ACC112 (cell line): ENCODE results near the gene ACOX3.

Experiments used
- H2AFZ ChIP-seq: fragments of 200-600 bp; sonication (generic); one replicate; pipeline ENCODE4 v1.6.0; 2017; ENCODE audit warnings: antibody characterized with exemption, low read length; ENCODE audit not compliant: unreplicated experiment
- H3K27ac ChIP-seq: fragments of 200-600 bp; sonication (generic); 2 replicates; pipeline ENCODE4 v1.5.1; 2014; ENCODE audit warnings: low read depth, mild to moderate bottlenecking, antibody characterized with exemption, low read length, moderate library complexity
- H3K27me3 ChIP-seq: fragments of 200-600 bp; sonication (generic); 2 replicates; pipeline ENCODE4 v1.6.1; 2014; ENCODE audit warnings: mild to moderate bottlenecking, antibody characterized with exemption, low read length, moderate library complexity, mixed read lengths; ENCODE audit not compliant: insufficient read depth
- H3K36me3 ChIP-seq: fragments of 200-600 bp; sonication (generic); 2 replicates; pipeline ENCODE4 v1.6.1; 2016; ENCODE audit warnings: mild to moderate bottlenecking, antibody characterized with exemption, low read length, moderate library complexity, mixed read lengths; ENCODE audit not compliant: insufficient read depth
- H3K4me1 ChIP-seq: fragments of 200-600 bp; sonication (generic); one replicate; pipeline ENCODE4 v1.6.1; 2016; ENCODE audit warnings: low read length, mixed read lengths; ENCODE audit not compliant: insufficient read depth, unreplicated experiment, control insufficient read depth
- H3K4me3 ChIP-seq: fragments of 200-600 bp; sonication (generic); 2 replicates; pipeline ENCODE4 v1.5.1; 2014; ENCODE audit warnings: mild to moderate bottlenecking, low read depth, low read length
- H3K79me2 ChIP-seq: fragments of 200-600 bp; sonication (generic); one replicate; pipeline ENCODE4 v1.6.0; 2016; ENCODE audit warnings: low read length; ENCODE audit not compliant: control insufficient read depth, unreplicated experiment, insufficient read depth

Gene ACOX3

GRCh38 chr4:8467016-8467415 lies 26.5 kb upstream of the ACOX3 start:
- no peak overlapping the region for H3K27ac ChIP-seq
- H2AFZ ChIP-seq, result no peak overlapping the region
- no peaks in the 10 kb centered on the region for H3K27me3 ChIP-seq
- H3K79me2 ChIP-seq, result no peaks in the 10 kb centered on the region
- peaks cover 2% of the 10 kb centered on the region for H3K4me1 ChIP-seq
- H3K4me3 ChIP-seq, result no peak overlapping the region
- H3K36me3 ChIP-seq, result peaks cover 14% of the 10 kb centered on the region; the same call in 1 of the 2 replicates

- Histone ChIP-seq H2AFZ (no peak overlapping the region), H3K4me3 (no peak overlapping the region), H3K4me1 (no peaks in the 10 kb centered on the region), H3K27me3 (no peaks in the 10 kb centered on the region), H3K79me2 (no peaks in the 10 kb centered on the region), H3K27ac (no peak overlapping the region), H3K36me3 (peaks cover 14% of the 10 kb centered on the region; the same call in 1 of the 2 replicates)
These were observed 25.4 kb upstream of the ACOX3 start for GRCh38 chr4:8465615-8466611.

GRCh38 chr4:8464381-8464780 lies 23.9 kb upstream of the ACOX3 start:
- Histone ChIP-seq H3K27ac (no peak overlapping the region), H3K4me3 (no peak overlapping the region), H3K4me1 (no peaks in the 10 kb centered on the region), H3K36me3 (peaks cover 13% of the 10 kb centered on the region; the same call in 1 of the 2 replicates), H2AFZ (no peak overlapping the region), H3K79me2 (no peaks in the 10 kb centered on the region), H3K27me3 (no peaks in the 10 kb centered on the region)

GRCh38 chr4:8463811-8464210 lies 23.3 kb upstream of the ACOX3 start:
- no peak overlapping the region for H3K4me3 ChIP-seq
- peaks cover 8% of the 10 kb centered on the region; the same call in 1 of the 2 replicates for H3K36me3 ChIP-seq
- H2AFZ ChIP-seq, result no peak overlapping the region
- H3K79me2 ChIP-seq, result no peaks in the 10 kb centered on the region
- no peaks in the 10 kb centered on the region for H3K27me3 ChIP-seq
- no peaks in the 10 kb centered on the region for H3K4me1 ChIP-seq
- H3K27ac ChIP-seq, result no peak overlapping the region

- Histone ChIP-seq H3K79me2 (no peaks in the 10 kb centered on the region), H3K27me3 (no peaks in the 10 kb centered on the region), H3K27ac (no peak overlapping the region), H3K36me3 (peaks cover 13% of the 10 kb centered on the region; the same call in 1 of the 2 replicates), H3K4me1 (no peaks in the 10 kb centered on the region), H3K4me3 (no peak overlapping the region), H2AFZ (no peak overlapping the region)
These were observed 21.1 kb upstream of the ACOX3 start for GRCh38 chr4:8461616-8462015.

- Histone ChIP-seq H3K27me3 (no peaks in the 10 kb centered on the region), H3K4me1 (no peaks in the 10 kb centered on the region), H3K4me3 (no peak overlapping the region), H3K27ac (no peak overlapping the region), H3K79me2 (no peaks in the 10 kb centered on the region), H3K36me3 (peaks cover 16% of the 10 kb centered on the region; the same call in 1 of the 2 replicates), H2AFZ (no peak overlapping the region)
These were observed 20.6 kb upstream of the ACOX3 start for GRCh38 chr4:8461086-8461485.

GRCh38 chr4:8459867-8460445 lies 19.4 kb upstream of the ACOX3 start:
- H3K36me3 ChIP-seq, result peaks cover 11% of the 10 kb centered on the region; the same call in 1 of the 2 replicates
- H2AFZ ChIP-seq, result no peak overlapping the region
- H3K27ac ChIP-seq, result no peak overlapping the region
- no peaks in the 10 kb centered on the region for H3K4me1 ChIP-seq
- no peaks in the 10 kb centered on the region for H3K27me3 ChIP-seq
- H3K4me3 ChIP-seq, result no peak overlapping the region
- no peaks in the 10 kb centered on the region for H3K79me2 ChIP-seq

- no peak overlapping the region for H2AFZ ChIP-seq
- peaks cover 19% of the 10 kb centered on the region; the same call in 1 of the 2 replicates for H3K36me3 ChIP-seq
- no peaks in the 10 kb centered on the region for H3K79me2 ChIP-seq
- no peaks in the 10 kb centered on the region for H3K27me3 ChIP-seq
- no peak overlapping the region for H3K27ac ChIP-seq
- no peak overlapping the region for H3K4me3 ChIP-seq
- H3K4me1 ChIP-seq, result no peaks in the 10 kb centered on the region
These were observed 17.2 kb upstream of the ACOX3 start for GRCh38 chr4:8457646-8458252.

- Histone ChIP-seq H3K4me3 (no peak overlapping the region), H3K79me2 (no peaks in the 10 kb centered on the region), H3K27ac (no peak overlapping the region), H3K36me3 (peaks cover 26% of the 10 kb centered on the region; the same call in 1 of the 2 replicates), H3K4me1 (no peaks in the 10 kb centered on the region), H3K27me3 (no peaks in the 10 kb centered on the region), H2AFZ (no peak overlapping the region)
These were observed 13.4 kb upstream of the ACOX3 start for GRCh38 chr4:8453957-8454356.

- Histone ChIP-seq H3K79me2 (no peaks in the 10 kb centered on the region), H2AFZ (no peak overlapping the region), H3K4me3 (no peak overlapping the region), H3K27me3 (no peaks in the 10 kb centered on the region), H3K36me3 (peaks cover 21% of the 10 kb centered on the region; the same call in 1 of the 2 replicates), H3K27ac (no peak overlapping the region), H3K4me1 (no peaks in the 10 kb centered on the region)
These were observed 11.1 kb upstream of the ACOX3 start for GRCh38 chr4:8451440-8452182.
